HCT116 (cell line): ENCODE measurements around the gene PREB. TPM values are rescaled to one million over a fixed set of nuclear protein-coding genes. Genes with fewer than 3 reads are reported as not detected.

Source experiments
- ATAC-seq: fragments of 200-7000 bp; cut with Tn5 transposase; 2 replicates; pipeline ENCODE4 v1.9.1; 2020; ENCODE audit warnings: mild to moderate bottlenecking, moderate library complexity
- BruUV-seq: library from RNA; stranded (reverse); fragments of 400-500 nt; replicated peaks from 2 replicates; lab custom pipeline; 2021; lab: Mats Ljungman, UMichigan
- CTCF ChIA-PET: fragments of 300-600 bp; sonication (Branson Sonifier 250); formaldehyde crosslinking; loops from one replicate; lab custom pipeline; 2021; ENCODE audit warnings: antibody characterized with exemption; lab: Charles Lee
- POLR2A ChIA-PET: fragments of 300-600, 350-600 bp; sonication (Branson Sonifier 250); formaldehyde crosslinking; loops from one replicate; lab custom pipeline; 2021; ENCODE audit warnings: antibody characterized with exemption; lab: Charles Lee
- RAD21 ChIA-PET, 2 experiments: fragments of 300-600 bp; sonication (Branson Sonifier 250); formaldehyde crosslinking; loops; one replicate each; lab custom pipeline; 2023; ENCODE audit warnings: low total read pairs in 2 of 2; ENCODE audit not compliant: uncharacterized antibody in 2 of 2, unreplicated experiment in 2 of 2, low non-redundant PET in 1 of 2; lab: Charles Lee
- DNase-seq: peaks from one replicate; pipeline ENCODE4 v3.0.0-alpha.2; 2010; ENCODE audit warnings: low read depth, low spot score
- H2AFZ ChIP-seq: fragments of 200-600 bp; shearing (Covaris generic), sonication (generic); 2 replicates; pipeline ENCODE4 v1.6.1; 2017; ENCODE audit warnings: low read depth, mixed run types, mixed read lengths, antibody characterized with exemption, low read length; ENCODE audit not compliant: poor library complexity, severe bottlenecking
- H3K27ac ChIP-seq: 2 replicates; pipeline ENCODE4 v1.5.1; 2012; ENCODE audit warnings: low read depth, low read length
- H3K27me3 ChIP-seq: fragments of 200-600 bp; sonication (generic); 2 replicates; pipeline ENCODE4 v1.6.1; 2016; ENCODE audit warnings: mixed run types, low read length, mixed read lengths; ENCODE audit not compliant: insufficient read depth
- H3K36me3 ChIP-seq, 2 experiments: fragments of 200-500 bp in 1 of 2; fragments of 200-600 bp in 1 of 2; sonication (Bioruptor generic) in 1 of 2; sonication (generic) in 1 of 2; 2 replicates each; pipeline versions ENCODE4 v1.5.1 to v1.6.1; 2014 to 2016; ENCODE audit warnings: low read length in 2 of 2, inconsistent platforms in 1 of 2, mixed read lengths in 1 of 2, mixed run types in 1 of 2; ENCODE audit not compliant: insufficient read depth in 2 of 2, control insufficient read depth in 1 of 2
- H3K4me1 ChIP-seq, 2 experiments: fragments of 200-600 bp in 1 of 2; sonication (generic) in 1 of 2; 2 replicates each; pipeline versions ENCODE4 v1.5.1 to v1.6.1; 2012 to 2017; ENCODE audit warnings: low read length in 2 of 2, inconsistent platforms in 1 of 2, mild to moderate bottlenecking in 1 of 2, mixed read lengths in 1 of 2, mixed run types in 1 of 2, moderate library complexity in 1 of 2; ENCODE audit not compliant: insufficient read depth in 2 of 2, control insufficient read depth in 1 of 2
- H3K4me2 ChIP-seq: fragments of 200-600 bp; sonication (generic); 2 replicates; pipeline ENCODE4 v1.6.1; 2017; ENCODE audit warnings: mixed run types, low read length, mixed read lengths
- H3K4me3 ChIP-seq, 2 experiments: fragments of 200-600 bp in 1 of 2; sonication (generic) in 1 of 2; replicated peaks in 1 of 2; 2 replicates each; pipeline ENCODE4 v1.5.1; 2011 to 2016; ENCODE audit warnings: low read length in 2 of 2, control low read depth in 1 of 2, low read depth in 1 of 2, mild to moderate bottlenecking in 1 of 2, mixed read lengths in 1 of 2, mixed run types in 1 of 2
- H3K79me2 ChIP-seq: fragments of 200-600 bp; sonication (generic); 2 replicates; pipeline ENCODE4 v1.6.1; 2017; ENCODE audit warnings: mild to moderate bottlenecking, mixed run types, low read length, moderate library complexity, mixed read lengths; ENCODE audit not compliant: insufficient read depth
- H3K9ac ChIP-seq: fragments of 200-600 bp; sonication (generic); 2 replicates; pipeline ENCODE4 v1.6.1; 2016; ENCODE audit warnings: low read length, mixed read lengths
- H3K9me2 ChIP-seq: fragments of 200-600 bp; sonication (generic), shearing (Covaris generic); 2 replicates; pipeline ENCODE4 v1.6.1; 2017; ENCODE audit warnings: mixed run types, mild to moderate bottlenecking, moderate library complexity; ENCODE audit not compliant: insufficient read depth
- H3K9me3 ChIP-seq, 2 experiments: fragments of 200-500 bp in 1 of 2; fragments of 200-600 bp in 1 of 2; sonication (Bioruptor generic) in 1 of 2; sonication (generic) in 1 of 2; 2 replicates each; pipeline ENCODE4 v1.6.1; 2014 to 2017; ENCODE audit warnings: low read length in 2 of 2, mixed read lengths in 2 of 2, inconsistent platforms in 1 of 2, low read depth in 1 of 2, mild to moderate bottlenecking in 1 of 2, mixed run types in 1 of 2, moderate library complexity in 1 of 2; ENCODE audit not compliant: control insufficient read depth in 1 of 2, insufficient read depth in 1 of 2
- H4K20me1 ChIP-seq: fragments of 200-600 bp; sonication (generic), shearing (Covaris generic); 2 replicates; pipeline ENCODE4 v1.6.1; 2017; ENCODE audit warnings: mixed run types, mild to moderate bottlenecking, moderate library complexity; ENCODE audit not compliant: insufficient read depth
- CEBPB ChIP-seq: IDR thresholded peaks from 2 replicates; pipeline ENCODE4 v1.6.1; 2012; ENCODE audit warnings: low read depth
- CTCF ChIP-seq, 3 experiments: fragments of 200-600 bp in 1 of 3; sonication (generic) in 1 of 3; IDR thresholded peaks in 2 of 3; conservative IDR thresholded peaks in 1 of 3; 2 replicates each; pipeline ENCODE4 v1.5.1; 2012 to 2017; ENCODE audit warnings: low read depth in 2 of 3, low read length in 2 of 3, antibody characterized with exemption in 1 of 3, borderline replicate concordance in 1 of 3, control low read depth in 1 of 3, mild to moderate bottlenecking in 1 of 3, mixed read lengths in 1 of 3, mixed run types in 1 of 3, moderate library complexity in 1 of 3; ENCODE audit not compliant: insufficient read depth in 1 of 3
- EGR1 ChIP-seq: IDR thresholded peaks from 2 replicates; pipeline ENCODE4 v1.6.1; 2012; ENCODE audit warnings: low read depth
- ELF1 ChIP-seq: IDR thresholded peaks from 2 replicates; pipeline ENCODE4 v1.6.1; 2012; ENCODE audit warnings: low read depth, borderline replicate concordance
- FOSL1 ChIP-seq: IDR thresholded peaks from 2 replicates; pipeline ENCODE4 v1.6.1; 2012; ENCODE audit warnings: low read depth
- JUND ChIP-seq: IDR thresholded peaks from 2 replicates; pipeline ENCODE4 v1.6.1; 2012
- MAX ChIP-seq: IDR thresholded peaks from 2 replicates; pipeline ENCODE4 v1.6.1; 2012
- POLR2AphosphoS5 ChIP-seq: IDR thresholded peaks from 2 replicates; pipeline ENCODE4 v1.6.1; 2011; ENCODE audit warnings: mild to moderate bottlenecking, low read depth, low read length, moderate library complexity
- RAD21 ChIP-seq: IDR thresholded peaks from 2 replicates; pipeline ENCODE4 v1.6.1; 2012; ENCODE audit warnings: low read depth, mild to moderate bottlenecking
- SP1 ChIP-seq: IDR thresholded peaks from 2 replicates; pipeline ENCODE4 v1.6.1; 2012; ENCODE audit warnings: low read depth
- SRF ChIP-seq: IDR thresholded peaks from 2 replicates; pipeline ENCODE4 v1.6.1; 2012; ENCODE audit warnings: low read depth
- TCF7L2 ChIP-seq: IDR thresholded peaks from 2 replicates; pipeline ENCODE4 v1.7.0; 2011; ENCODE audit warnings: borderline replicate concordance, inconsistent platforms; ENCODE audit not compliant: insufficient read depth, insufficient read length; ENCODE audit errors: extremely low read depth
- YY1 ChIP-seq: IDR thresholded peaks from 2 replicates; pipeline ENCODE4 v1.6.1; 2011; ENCODE audit warnings: low read length, low read depth, moderate library complexity, mild to moderate bottlenecking; ENCODE audit not compliant: insufficient replicate concordance; ENCODE audit errors: extremely low read depth
- ZBTB33 ChIP-seq: IDR thresholded peaks from 2 replicates; pipeline ENCODE4 v1.6.1; 2011; ENCODE audit warnings: mild to moderate bottlenecking, low read length, moderate library complexity; ENCODE audit not compliant: insufficient replicate concordance; ENCODE audit errors: extremely low read depth
- ZFX ChIP-seq: fragments of 450-650 bp; IDR thresholded peaks from 2 replicates; pipeline ENCODE4 v1.6.1; 2017
- intact Hi-C: fragments of 100-400 bp; cut with micrococcal nuclease; formaldehyde crosslinking; loops from 2 replicates; pipeline ENCODE4 v1.10.0; 2022
- total RNA-seq: library from RNA; stranded (reverse); gene quantifications from one replicate; pipeline ENCODE4 v1.2.1, GENCODE V29; 2021; ENCODE audit not compliant: unreplicated experiment

Gene PREB
- total RNA-seq, 1 experiment from 2014 or later = 54.2 TPM

- Histone ChIP-seq H3K79me2 (peaks cover 7% of the 10 kb centered on the region), H3K27ac (no peak overlapping the region), H3K9me3 (no peaks in the 10 kb centered on the region), H3K4me3 (no peak overlapping the region), H4K20me1 (no peaks in the 10 kb centered on the region), H3K9me2 (no peaks in the 10 kb centered on the region), H3K27me3 (no peaks in the 10 kb centered on the region), H3K9ac (no peak overlapping the region), H3K4me2 (no peak overlapping the region), H2AFZ (no peak overlapping the region), H3K4me1 (peaks cover 0 to 5% of the 10 kb centered on the region in 2 experiments; a peak in 3 of 4 replicates), H3K36me3 (peaks cover 14 to 19% of the 10 kb centered on the region in 2 experiments; a peak in 3 of 4 replicates)
- ATAC-seq (peak; percentile 19; the same call in 1 of the 2 replicates), DNase-seq (no peak)
- POLR2A ChIA-PET = no interaction called here
- intact Hi-C loops = no loop called here
- TF ChIP-seq ZFX (no peak), JUND (no peak), EGR1 (no peak), SRF (no peak), MAX (no peak)
- no TSS peak for BruUV-seq
- CTCF ChIA-PET = no interaction called here
- RAD21 ChIA-PET = interaction anchor here in 1 of 2 experiments (0.6 kb wide), 1 partner anchor 120 kb away, joined by 3 read pairs; no protein-coding TSS in a partner anchor
Measured at GRCh38 chr2:27127883-27128667, 6.4 kb downstream of the PREB start.

GRCh38 chr2:27126252-27126710 is 8.2 kb downstream of the PREB start:
- H3K27me3 ChIP-seq = no peaks in the 10 kb centered on the region
- no TSS peak for BruUV-seq
- CTCF ChIA-PET = no interaction called here
- no peak for TF ChIP-seq YY1
- TF ChIP-seq FOSL1 = no peak
- no peak for TF ChIP-seq JUND
- no peak for TF ChIP-seq ZBTB33
- no peak for TF ChIP-seq EGR1
- TF ChIP-seq ELF1 = no peak
- TF ChIP-seq RAD21 = no peak
- no peak for TF ChIP-seq SP1
- TF ChIP-seq CEBPB = no peak
- no peak for TF ChIP-seq TCF7L2
- TF ChIP-seq POLR2AphosphoS5 = no peak
- no peak for TF ChIP-seq MAX
- TF ChIP-seq CTCF (IDR thresholded peaks at IDR 0.05 in 2 of 3, conservative IDR thresholded peaks at IDR 0.05 in 1 of 3; ENCODE audit: borderline replicate concordance in 1 of 3, insufficient read depth in 1 of 3, low read depth in 2 of 3, low read length in 2 of 3) = no peak

More at GRCh38 chr2:27126252-27126710, 8.2 kb downstream of the PREB start:
- Histone ChIP-seq H2AFZ (no peak overlapping the region), H3K9me2 (no peaks in the 10 kb centered on the region), H3K27ac (no peak overlapping the region), H3K9ac (no peak overlapping the region), H3K9me3 (no peaks in the 10 kb centered on the region), H3K4me2 (no peak overlapping the region), H3K4me1 (no peaks in the 10 kb centered on the region), H3K36me3 (peaks cover 1 to 5% of the 10 kb centered on the region in 2 experiments; a peak in 1 of 4 replicates), H3K79me2 (no peaks in the 10 kb centered on the region), H3K4me3 (no peak overlapping the region), H4K20me1 (no peaks in the 10 kb centered on the region)
- ATAC-seq = no peak
- ChIA-PET POLR2A (no interaction called here), RAD21 (no interaction called here)
- intact Hi-C loops = no loop called here
- DNase-seq = no peak
